ENCODE data around the gene GFRA1.

Gene GFRA1

DNA sequence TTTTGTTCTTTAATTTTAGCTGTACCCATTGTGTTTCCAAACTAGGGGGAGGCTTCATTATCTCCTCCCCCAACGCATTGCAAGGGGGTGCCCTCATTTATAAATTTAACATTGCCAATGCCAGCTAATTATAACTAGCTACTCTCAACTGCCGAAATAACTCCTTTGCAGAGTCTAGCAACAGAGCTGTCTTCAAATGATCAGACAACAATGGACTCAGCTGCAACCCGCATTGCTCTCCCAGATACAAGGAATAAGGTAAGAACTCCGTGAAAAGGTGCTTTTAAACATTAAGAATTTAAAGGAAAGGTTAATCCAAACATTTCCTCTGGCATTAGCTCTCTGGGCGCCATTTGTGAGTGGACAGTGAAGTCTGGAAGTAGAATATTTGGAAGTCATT is 116.2 kb downstream of the GFRA1 start:
- DNase-seq: no peak

DNA sequence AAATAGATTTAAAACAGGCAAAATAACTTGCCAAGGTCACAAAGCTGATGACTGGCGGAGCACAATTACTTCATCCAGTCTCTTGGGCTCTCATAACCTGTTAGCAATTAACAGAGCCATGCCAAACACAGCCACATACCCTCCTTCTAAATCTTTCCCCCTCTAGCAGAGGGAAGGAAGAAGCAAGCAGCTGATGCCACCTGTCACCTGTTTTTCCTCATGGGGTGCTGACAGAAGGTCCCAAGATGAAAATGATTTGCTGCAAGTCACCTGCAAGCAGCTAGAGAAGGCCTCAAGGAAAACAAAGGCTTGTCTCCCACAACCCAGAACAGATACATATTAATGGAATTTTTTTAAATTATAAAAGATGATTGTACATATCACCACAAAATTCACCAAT is 117.8 kb downstream of the GFRA1 start:
- no peak for DNase-seq

DNA sequence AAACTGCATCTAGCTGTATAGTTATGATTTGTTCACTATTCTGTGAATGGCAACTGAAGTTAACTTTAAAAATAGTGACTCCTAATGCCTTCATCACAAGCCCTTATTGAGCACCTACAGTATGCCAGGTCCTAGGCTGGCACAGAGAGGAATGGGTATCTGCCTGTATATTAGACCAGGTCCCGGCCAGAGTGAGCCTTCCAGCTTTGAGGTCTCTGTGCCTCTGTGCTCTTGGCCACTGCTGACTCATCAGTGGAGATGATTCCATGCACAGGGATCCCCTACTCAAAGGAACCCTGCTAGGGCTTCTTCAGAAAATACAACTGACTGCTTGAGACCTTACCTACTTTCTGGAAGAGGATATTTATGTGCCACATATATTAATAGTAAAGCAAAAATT is 118.4 kb downstream of the GFRA1 start:
- DNase-seq: no peak

DNA sequence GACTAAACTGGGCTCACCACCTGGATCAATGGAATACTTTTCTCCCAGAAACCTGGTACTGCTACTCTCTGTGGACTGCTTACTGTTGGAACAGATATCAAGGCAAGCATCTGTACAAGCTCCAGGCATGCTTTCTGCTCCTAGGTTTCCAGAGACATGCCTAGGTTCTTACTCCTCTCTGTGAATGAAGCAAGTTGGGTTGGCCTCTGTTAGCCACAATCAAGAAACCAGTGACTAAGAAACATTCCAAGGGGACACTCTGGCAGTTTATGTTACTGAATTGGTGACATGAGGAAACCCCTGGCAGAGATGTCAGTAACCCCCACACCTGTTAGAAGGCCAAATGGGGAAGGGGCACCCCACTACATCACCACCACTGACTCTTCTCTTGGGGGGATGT is 121.9 kb downstream of the GFRA1 start:
- no peak for DNase-seq

- DNase-seq: no peak
Observed at GRCh38 chr10:116150606-116151005, 122.4 kb downstream of the GFRA1 start.

GRCh38 chr10:116147147-116147905 is 125.7 kb downstream of the GFRA1 start:
- DNase-seq: no peak

DNA sequence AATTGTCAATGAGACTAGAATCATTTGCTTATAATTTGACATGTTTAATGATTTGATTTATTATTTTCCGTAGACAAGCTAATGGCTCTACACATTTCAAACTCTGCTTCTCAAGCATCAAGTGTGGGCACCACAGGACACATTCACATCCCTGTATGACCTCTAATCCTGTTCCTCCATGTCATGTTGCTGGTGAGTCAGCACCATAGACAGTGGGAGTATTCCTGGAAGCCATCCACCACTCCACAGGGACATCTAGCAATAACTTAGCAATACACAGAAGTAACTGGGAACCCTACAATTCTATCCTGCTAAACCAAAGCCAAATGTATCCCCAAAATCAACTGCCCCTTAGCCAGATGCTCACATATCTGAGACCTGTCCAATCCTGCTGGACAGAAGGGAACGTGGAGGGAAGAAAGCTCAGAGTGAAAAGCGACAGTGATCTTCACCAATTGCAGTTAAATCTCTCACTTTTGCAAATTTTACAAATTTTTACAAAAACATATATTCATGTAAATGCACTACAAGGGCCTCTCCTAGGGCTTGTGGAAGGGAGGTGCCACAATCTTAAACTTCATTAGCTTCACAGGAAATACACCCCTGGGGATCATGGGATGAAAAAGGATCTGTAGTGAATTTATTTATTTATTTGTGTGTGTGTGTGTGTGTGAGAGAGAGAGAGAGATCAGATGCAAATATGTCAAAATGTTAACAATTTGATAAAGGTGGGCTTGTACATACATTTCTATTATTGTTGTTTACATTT is 126.5 kb downstream of the GFRA1 start:
- DNase-seq: no peak

DNA sequence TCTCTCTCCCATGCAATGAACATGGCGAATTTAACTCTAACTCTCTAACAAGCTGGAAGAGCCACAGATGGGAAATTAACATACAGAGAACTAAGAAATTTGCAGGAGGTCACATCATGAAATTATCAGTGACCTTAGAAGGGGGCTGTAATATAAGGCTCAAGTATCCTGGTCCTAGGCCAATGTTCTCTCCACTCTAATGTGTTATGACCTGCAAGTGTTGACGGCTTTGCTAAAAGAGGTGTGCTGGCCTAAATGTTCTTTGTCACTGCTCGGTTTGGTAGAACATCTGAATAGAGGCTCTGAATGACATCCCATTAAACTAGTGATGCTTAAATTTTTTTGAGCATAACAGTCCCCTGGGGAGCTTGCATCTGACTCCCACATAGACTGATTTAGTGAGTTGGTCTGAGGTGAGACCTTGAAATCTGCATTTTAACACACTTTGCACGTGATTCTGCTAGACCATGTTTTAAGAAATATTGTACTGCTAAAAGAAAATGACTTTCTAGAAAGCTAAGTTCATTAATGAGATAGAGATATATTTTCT is 129.3 kb downstream of the GFRA1 start:
- no peak for DNase-seq

DNA sequence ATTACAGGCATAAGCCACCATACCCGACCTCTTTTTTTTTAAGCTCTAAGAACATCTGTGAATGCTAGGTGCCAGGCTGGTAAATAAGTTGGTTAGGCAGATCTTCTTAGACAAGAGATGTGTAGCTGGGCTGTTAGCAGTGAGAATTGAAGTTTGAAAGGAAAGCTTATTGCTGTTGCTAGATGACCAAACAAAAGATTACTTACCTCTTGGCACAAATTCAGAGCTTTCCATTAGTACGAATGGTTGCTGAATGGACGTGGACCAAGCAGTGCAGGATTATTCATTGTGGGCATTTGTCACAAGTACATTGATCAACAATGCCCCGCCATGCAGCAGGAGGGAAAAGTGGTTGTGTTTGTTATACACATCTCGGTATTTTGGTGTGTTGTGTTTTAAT is 131.2 kb downstream of the GFRA1 start:
- DNase-seq: no peak

- no peak for DNase-seq
Observed at GRCh38 chr10:116141246-116141645, 131.8 kb downstream of the GFRA1 start.

GRCh38 chr10:116139886-116140285 is 133.1 kb downstream of the GFRA1 start:
- DNase-seq: no peak

DNA sequence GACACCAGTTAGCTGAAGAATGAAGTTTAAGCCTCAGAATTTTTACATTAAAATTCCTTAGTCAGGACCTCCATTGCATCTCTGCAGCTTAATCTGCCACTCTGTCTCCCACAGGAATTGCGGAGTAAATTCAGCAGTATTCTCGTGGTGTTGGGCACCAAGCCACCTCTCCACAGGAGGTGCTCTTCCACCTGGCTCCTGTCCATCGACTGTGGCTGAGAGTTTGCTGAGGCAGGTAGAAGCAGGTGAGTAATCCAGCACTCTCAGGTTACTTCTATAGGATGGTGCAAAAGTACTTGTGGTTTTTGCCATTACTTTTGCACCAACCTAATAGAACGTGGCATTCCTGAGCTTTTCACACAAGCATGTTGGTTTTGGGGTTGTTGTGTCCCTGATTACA is 134.1 kb downstream of the GFRA1 start:
- DNase-seq: no peak

DNA sequence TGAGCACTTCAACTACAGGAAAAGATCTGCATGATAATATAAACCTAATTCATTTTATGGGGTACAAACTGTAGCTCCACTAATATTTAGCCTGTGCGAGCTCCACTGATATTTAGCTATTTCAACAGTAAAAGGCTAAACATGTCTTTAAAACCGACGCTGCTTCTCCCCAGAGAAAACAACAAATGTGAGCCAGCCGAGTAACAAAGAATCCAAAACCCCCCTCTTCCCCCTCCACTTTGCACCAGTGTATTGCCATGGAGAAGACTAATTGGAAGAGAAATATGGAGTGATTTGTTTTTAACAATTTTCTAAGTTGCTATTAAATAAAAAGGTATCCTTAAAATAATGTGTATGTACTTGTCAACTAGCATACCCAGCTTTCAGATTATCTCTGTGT is 136.7 kb downstream of the GFRA1 start:
- DNase-seq: no peak

- DNase-seq: no peak
Observed at GRCh38 chr10:116134322-116134721, 138.7 kb downstream of the GFRA1 start.

DNA sequence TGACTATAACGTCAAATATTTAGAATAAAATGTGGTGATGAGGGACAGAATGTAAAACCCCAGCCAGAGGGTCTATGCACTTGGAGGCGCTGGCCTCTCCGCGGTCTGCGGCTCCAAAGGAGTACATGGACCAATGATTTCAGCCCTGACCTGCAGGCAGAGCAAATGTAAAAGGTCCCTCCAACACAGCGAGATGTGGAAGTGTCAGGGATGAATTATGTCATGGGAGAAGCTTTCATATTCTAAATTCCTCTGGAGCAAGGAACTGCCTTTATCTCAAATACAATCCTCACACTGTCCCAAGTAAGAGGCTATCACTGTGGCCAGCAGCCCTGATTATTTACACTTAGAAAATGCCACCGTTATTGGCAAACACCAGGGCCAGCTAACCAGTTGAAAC is 139.4 kb downstream of the GFRA1 start:
- DNase-seq: no peak

DNA sequence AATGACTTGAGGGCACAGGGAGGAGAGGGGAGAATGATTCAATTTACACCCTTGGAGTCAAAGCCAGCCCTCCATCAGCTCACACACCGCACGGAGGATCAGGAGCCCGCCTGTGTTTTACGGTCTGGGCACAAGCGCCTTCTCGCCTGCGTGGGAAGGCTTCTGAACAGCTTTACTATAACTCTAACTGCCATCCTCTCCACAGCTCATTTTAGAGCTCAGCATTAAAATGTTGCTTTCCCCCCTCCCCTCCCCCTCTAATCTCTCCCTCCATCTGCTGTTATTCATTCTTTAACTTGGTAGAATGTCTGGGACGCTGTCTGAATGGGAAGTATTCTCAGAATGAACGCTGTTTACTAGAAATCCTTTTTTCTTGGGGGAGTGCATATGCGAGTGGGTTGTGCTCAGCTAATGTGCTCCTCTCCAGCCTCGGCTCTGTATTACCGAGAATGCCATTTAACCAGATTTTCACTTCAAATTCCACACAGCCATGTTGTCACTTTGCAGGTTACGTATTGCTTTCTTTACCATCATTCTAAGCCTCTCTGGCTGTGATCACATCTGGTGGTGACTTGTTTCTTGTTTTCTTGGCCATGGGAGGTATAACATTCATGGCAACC is 140.1 kb downstream of the GFRA1 start:
- no peak for DNase-seq

DNA sequence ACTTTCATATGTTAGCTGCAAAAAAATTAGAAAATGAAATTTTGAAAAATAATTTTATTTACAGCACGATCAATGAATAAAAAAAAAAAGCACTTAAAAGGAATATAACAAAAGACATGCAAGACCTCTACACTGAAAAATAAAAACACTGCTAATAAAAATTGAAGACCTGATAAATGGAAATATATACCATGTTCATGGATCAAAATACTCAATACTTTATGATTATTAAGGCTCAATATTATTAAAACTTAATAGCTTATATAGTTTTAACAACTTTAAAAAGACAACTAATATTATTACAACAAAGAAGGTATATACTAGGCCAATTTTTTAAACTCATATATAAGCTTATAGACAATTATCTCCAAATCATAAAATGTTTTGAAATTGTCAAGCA is 143.0 kb downstream of the GFRA1 start:
- no peak for DNase-seq

DNA sequence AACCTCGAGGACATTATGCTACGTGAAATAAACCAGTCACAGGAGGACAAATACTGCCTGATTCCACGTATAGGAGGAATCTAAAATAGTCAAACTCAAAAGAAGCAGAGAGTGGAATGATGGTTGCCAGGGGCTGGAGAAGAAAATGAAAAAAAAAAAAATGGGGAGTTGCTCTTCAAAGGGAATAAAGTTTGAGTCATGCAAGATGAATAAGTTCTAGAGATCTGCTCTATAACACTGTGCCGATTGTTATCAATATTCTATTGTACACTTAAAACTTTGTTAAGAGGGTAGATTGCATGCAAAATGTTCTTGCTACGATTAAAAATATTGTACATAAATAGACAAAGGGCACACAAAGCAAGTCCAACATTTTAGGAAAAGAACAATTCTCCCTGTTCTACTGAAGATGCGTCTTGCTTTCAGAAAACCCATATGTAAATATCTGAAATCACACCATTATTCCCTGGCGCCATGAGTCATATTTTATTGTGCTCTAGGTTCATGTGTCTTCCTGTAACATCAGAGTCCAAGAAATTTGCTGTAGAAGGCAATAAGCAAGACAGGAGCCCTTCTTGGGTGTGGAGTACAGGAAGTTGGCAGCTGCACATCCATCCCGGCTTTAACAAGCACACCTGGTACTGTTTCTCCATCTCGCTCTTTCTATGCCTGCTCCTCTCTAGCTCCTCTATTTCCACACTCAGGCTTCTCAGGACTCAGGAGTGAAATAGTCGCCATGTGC is 145.9 kb downstream of the GFRA1 start:
- DNase-seq: no peak

DNA sequence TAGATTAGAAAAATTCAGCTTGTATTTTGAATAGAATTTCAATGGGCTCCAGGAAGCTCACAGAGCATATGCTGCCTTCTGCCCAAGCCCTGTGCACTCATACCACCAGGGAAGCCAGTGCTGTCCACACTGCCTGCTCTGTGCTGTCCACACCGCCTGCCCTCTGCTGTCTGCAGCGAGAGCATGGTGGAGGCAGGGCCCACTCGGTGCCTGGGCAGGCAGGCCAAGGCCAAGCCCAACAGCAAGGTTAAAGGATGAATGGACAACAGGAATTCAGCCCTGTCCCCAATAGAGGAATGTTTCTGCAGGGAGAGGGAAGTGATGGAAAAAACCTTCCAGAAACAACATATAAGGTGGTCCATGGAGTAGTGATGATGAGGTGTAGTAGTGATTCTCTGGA is 146.8 kb downstream of the GFRA1 start:
- no peak for DNase-seq

- DNase-seq: no peak
Observed at GRCh38 chr10:116125180-116125579, 147.8 kb downstream of the GFRA1 start.

DNA sequence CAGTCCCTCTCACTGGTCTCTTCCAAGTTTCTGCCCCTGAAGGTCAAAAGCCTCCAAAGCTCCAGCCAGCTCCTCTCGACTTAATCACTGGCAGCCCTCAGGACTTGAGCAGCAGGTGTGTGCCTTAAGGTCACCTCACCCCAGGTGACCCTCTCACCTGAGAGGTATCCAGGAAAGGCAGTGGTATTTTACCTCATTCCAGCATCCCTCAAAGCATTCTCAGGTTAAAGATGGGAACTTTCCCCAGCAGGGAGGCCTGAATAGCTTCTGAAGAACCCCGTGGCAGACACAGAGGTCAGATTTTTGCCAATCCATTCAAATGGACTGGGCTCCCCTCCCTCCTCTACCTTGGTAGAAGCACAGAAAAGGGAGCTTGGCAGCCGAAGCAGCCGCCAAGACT is 148.2 kb downstream of the GFRA1 start:
- no peak for DNase-seq

- no peak for DNase-seq
Observed at GRCh38 chr10:116122664-116123063, 150.3 kb downstream of the GFRA1 start.
